Measurements from ENCODE around the gene TCP10L.
"Not testable (repeated sequence)": the region's sequence is repeated elsewhere in the genome, so short reads cannot be mapped to it uniquely, and the experiment has no call there.

TCP10L gene

GRCh38 chr21:32585042-32585710, at the start of gene TCP10L:
TCP10L (minus strand) TSS chr21:32585523; CDS start chr21:32584304, 1,219 bp downstream.
- no peak for DNase-seq

GRCh38 chr21:32626621-32627196, 41.4 kb upstream of the TCP10L start:
- DNase-seq = no peak

GRCh38 chr21:32618218-32618617, 32.9 kb upstream of the TCP10L start:
- DNase-seq = not testable (repeated sequence)

GRCh38 chr21:32613436-32614043, 28.2 kb upstream of the TCP10L start:
- no peak for DNase-seq

GRCh38 chr21:32612999-32613337, 27.6 kb upstream of the TCP10L start:
- no peak for DNase-seq

GRCh38 chr21:32612075-32612998, 27.0 kb upstream of the TCP10L start, which contains the start of gene CFAP298:
CFAP298 (minus strand) TSS chr21:32612377; CDS start chr21:32612243, 134 bp downstream.
- peak; percentile 66 to 79 (median 73) for DNase-seq

- no peak for DNase-seq
These were observed 26.2 kb upstream of the TCP10L start for GRCh38 chr21:32611471-32611997.

- not testable (repeated sequence) for DNase-seq
These were observed 25.6 kb upstream of the TCP10L start for GRCh38 chr21:32610940-32611339.

- DNase-seq = no peak
These were observed 23.5 kb upstream of the TCP10L start for GRCh38 chr21:32608851-32609250.

GRCh38 chr21:32605469-32605868, 20.1 kb upstream of the TCP10L start:
- no peak for DNase-seq

GRCh38 chr21:32604464-32604863, 19.1 kb upstream of the TCP10L start:
- DNase-seq = no peak

- DNase-seq = no peak
These were observed 17.8 kb upstream of the TCP10L start for GRCh38 chr21:32603131-32603530.

- no peak for DNase-seq
These were observed 16.8 kb upstream of the TCP10L start for GRCh38 chr21:32602099-32602498.

GRCh38 chr21:32599526-32599925, 14.2 kb upstream of the TCP10L start:
- DNase-seq = no peak

GRCh38 chr21:32599091-32599490, 13.8 kb upstream of the TCP10L start:
- no peak for DNase-seq

GRCh38 chr21:32597205-32597604, 11.9 kb upstream of the TCP10L start:
- no peak for DNase-seq

GRCh38 chr21:32595431-32595830, 10.1 kb upstream of the TCP10L start:
- no peak for DNase-seq

- no peak for DNase-seq
These were observed 8.4 kb upstream of the TCP10L start for GRCh38 chr21:32593690-32594089.

GRCh38 chr21:32592929-32593502, 7.7 kb upstream of the TCP10L start:
- no peak for DNase-seq

GRCh38 chr21:32590130-32590529, 4.8 kb upstream of the TCP10L start:
- no peak for DNase-seq

GRCh38 chr21:32587651-32588050, 2.3 kb upstream of the TCP10L start:
- no peak for DNase-seq

- no peak for DNase-seq
These were observed 1.8 kb upstream of the TCP10L start for GRCh38 chr21:32587120-32587519.

GRCh38 chr21:32585970-32586369, 647 bp upstream of the TCP10L start:
- DNase-seq = no peak

All from activated naive CD4-positive, alpha-beta T cell (primary cell).